Adipocyte (in vitro differentiated cells): ENCODE measurements around the gene ATP2A3.

Experiments
- DNase-seq: peaks from one replicate; pipeline ENCODE4 v3.0.0-alpha.2; 2015; ENCODE audit warnings: low read depth
- H3K27me3 ChIP-seq: replicated peaks from 2 replicates; pipeline ENCODE4 v1.7.0; 2013; ENCODE audit warnings: mild to moderate bottlenecking, low read length, moderate library complexity; ENCODE audit not compliant: control insufficient read depth, insufficient read depth
- H3K36me3 ChIP-seq: 2 replicates; pipeline ENCODE4 v1.7.0; 2013; ENCODE audit warnings: low read length, mild to moderate bottlenecking, moderate library complexity; ENCODE audit not compliant: control insufficient read depth, insufficient read depth, severe bottlenecking
- H3K4me1 ChIP-seq: 2 replicates; pipeline ENCODE4 v1.7.0; 2013; ENCODE audit warnings: mild to moderate bottlenecking, low read length, moderate library complexity; ENCODE audit not compliant: control insufficient read depth, insufficient read depth
- H3K4me3 ChIP-seq: 2 replicates; pipeline ENCODE4 v1.7.0; 2013; ENCODE audit warnings: mild to moderate bottlenecking, low read length, moderate library complexity
- H3K9ac ChIP-seq: 2 replicates; pipeline ENCODE4 v1.7.0; 2013; ENCODE audit warnings: mild to moderate bottlenecking, low read length, moderate library complexity
- H3K9me3 ChIP-seq: 2 replicates; pipeline ENCODE4 v1.7.0; 2013; ENCODE audit warnings: mild to moderate bottlenecking, low read length, moderate library complexity; ENCODE audit not compliant: control insufficient read depth

ATP2A3 gene

DNA sequence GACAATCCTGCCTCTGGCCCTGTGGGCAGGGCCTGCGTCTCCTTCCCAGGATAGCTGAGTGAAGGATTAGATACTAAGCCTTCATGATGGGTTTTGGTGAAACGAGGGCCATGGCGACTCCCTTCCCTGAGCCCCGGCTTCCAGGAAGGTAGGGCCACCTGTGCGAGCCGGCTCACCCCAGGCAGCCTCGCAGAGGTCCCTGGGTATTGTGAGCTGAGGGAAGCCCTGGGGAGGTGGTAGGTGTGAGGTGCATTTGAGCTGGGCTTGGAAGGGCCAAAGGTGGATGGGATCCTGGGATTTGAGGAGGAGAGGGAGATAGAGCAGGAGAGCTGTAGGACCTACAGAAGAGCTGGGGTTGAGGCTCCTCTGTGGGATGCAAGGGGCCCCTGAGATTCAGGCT, 41.5 kb downstream of the ATP2A3 start:
- Histone ChIP-seq H3K36me3 (no peaks in the 10 kb centered on the region), H3K9ac (no peak overlapping the region), H3K4me1 (peaks cover 9% of the 10 kb centered on the region), H3K27me3 (peaks cover 27% of the 10 kb centered on the region), H3K9me3 (no peaks in the 10 kb centered on the region), H3K4me3 (no peak overlapping the region)
- no peak for DNase-seq

DNA sequence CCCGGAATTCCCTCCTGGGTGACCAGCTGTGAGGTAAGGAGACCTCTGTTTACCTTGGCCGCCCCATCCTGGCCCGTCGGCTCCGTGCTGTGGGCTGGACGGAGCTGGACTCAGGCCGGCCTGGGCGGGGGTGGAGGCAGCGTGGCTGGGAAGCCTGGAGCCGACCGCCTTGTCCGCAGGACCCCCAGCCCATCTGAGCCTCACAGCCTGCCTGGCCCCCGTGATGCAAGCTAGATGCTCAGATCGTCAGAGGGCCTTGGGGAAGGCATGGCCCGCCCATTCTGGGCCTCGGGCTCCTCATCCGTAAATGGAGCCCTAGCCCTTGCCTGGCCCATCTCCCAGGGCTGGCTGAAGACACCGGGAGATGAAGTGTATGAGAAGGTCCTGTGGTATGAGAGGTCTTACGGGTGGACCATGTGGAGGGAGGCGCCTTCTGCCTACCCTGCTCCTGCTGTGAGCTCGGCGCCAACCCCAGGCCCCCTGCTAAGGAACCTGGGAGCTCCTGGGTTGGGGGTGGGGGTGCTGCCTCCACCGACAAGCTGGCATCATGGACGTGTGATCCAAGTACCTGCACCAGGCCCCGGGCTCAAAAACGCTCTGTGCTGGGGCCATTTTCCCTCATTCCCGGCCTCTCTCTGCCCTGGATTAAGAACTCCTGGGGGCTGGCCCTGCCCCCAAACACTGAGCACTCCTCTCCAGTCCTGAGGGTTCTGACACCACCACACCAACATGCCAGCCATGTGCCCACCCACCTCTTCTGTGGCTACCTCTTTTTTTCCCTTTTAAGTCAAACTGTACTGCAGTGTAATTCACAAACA, 42.5 kb downstream of the ATP2A3 start:
- DNase-seq, result no peak
- Histone ChIP-seq H3K4me3 (no peak overlapping the region), H3K9ac (no peak overlapping the region), H3K9me3 (no peaks in the 10 kb centered on the region), H3K4me1 (peaks cover 5% of the 10 kb centered on the region), H3K36me3 (no peaks in the 10 kb centered on the region), H3K27me3 (peaks cover 23% of the 10 kb centered on the region)

DNA sequence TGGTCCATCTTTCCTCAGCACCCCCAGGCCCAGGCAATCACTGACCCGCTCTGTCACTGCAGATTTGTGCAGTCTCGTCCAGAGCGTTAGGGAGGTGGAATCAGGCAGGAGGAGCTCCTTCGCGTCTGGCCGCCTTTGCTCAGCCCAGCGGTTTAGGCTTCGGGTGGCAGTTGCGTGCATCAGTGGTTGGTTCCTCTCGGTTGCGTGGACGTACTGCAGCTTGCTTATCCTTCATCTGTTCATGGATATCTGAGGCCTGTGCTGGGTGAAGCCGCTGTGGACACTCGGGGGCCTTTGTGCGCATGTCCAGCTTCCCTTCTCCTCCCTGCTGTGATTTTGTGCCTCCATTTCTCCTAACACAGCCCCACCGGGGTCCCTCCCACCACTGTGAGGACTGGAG, 43.2 kb downstream of the ATP2A3 start:
- no peak for DNase-seq
- peaks cover 5% of the 10 kb centered on the region for H3K4me1 ChIP-seq
- H3K9me3 ChIP-seq, result no peaks in the 10 kb centered on the region
- H3K36me3 ChIP-seq, result no peaks in the 10 kb centered on the region
- no peak overlapping the region for H3K9ac ChIP-seq
- H3K27me3 ChIP-seq, result peaks cover 23% of the 10 kb centered on the region
- H3K4me3 ChIP-seq, result no peak overlapping the region

DNA sequence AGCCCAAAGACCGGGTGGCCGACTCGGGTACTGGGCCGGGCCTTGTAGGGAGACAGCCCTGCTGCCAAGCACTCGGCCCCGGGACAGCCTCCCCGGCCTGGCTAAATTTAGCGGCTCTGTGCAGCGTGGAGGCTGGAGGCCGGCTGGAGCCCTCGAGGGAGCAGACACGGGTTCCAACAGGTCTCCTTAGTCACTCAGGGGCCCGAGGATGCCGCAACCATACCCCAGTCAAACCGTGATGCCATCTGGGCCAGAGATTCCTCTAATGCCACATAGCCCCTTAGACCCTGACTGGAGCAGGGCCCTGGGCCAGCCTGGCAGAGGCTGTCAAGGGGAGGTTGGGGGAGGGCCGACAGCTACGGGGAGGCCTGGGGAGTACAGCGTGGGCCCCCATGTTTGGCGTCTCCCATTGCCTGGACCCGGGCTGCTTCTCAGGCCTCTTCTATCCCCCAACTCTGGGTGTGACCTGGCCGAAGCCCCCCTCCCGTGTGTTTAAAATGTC, 45.1 kb downstream of the ATP2A3 start:
- no peak overlapping the region for H3K9ac ChIP-seq
- no peaks in the 10 kb centered on the region for H3K36me3 ChIP-seq
- no peaks in the 10 kb centered on the region for H3K4me1 ChIP-seq
- H3K4me3 ChIP-seq, result no peak overlapping the region
- peaks cover 20% of the 10 kb centered on the region for H3K27me3 ChIP-seq
- H3K9me3 ChIP-seq, result no peaks in the 10 kb centered on the region
- no peak for DNase-seq

DNA sequence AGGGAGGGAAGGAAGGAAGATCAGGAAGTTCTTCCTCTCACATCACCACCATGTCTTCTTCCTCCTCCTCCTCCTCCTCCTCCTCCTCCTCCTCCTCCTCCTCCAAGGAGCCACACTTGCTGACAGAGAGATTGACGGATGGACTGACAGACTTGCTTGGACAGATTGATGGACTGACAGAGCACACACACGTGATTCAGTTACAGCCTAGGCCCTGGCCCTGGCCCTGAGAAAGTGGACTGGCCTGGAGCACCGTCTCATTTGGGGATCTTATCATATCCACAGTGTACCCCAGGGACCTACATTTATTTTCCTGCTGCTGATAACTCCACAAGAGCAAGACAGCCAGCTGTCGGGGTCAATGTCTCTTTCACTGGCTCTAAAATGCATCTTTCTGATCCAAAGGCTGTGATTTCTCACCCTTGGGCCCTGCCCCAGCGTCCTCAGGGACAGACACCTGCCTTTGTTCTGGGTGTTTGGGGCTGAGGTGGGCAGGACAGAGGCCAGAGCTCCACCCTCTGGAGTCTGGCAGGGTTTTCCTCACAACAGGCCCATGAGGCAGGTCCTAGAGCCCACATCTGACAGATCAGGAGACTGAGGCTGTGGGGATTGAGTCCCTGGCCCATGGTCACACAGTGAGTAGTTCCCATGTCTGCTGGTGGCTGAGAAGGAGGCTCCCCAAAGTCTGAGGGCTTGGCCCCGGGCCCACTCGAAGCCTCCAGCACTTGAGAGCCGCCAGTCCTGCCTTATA, 45.7 kb downstream of the ATP2A3 start:
- H3K9ac ChIP-seq, result no peak overlapping the region
- peaks cover 16% of the 10 kb centered on the region for H3K27me3 ChIP-seq
- no peaks in the 10 kb centered on the region for H3K36me3 ChIP-seq
- DNase-seq, result no peak
- H3K4me1 ChIP-seq, result no peaks in the 10 kb centered on the region
- no peak overlapping the region for H3K4me3 ChIP-seq
- no peaks in the 10 kb centered on the region for H3K9me3 ChIP-seq

DNA sequence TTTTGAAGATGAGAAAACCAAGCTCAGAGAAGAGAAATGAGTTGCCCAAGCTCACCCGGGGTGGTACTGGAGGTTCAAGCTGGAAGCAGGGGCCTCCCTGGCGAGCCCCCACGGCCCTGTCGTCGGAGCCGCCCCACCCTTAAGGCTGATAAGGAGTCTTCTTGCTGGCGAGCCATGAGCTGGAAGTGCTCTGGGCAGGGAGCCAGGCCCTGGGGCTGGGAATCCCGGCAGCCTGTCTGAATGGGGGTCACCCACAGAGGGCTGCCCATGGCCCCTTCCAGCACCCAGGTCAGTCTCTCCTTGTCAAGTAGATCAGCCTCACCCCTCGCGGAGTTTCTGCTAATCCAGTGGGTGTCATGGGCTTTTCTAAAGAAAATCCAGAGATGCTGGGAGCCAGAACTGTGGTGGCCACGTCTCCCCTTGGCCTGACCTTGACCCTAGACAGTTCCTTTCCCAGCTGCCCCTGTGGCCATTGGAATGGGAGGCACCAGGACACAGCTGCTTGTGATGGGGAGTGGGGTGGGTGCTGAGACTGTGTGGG, 46.8 kb downstream of the ATP2A3 start:
- H3K36me3 ChIP-seq, result no peaks in the 10 kb centered on the region
- H3K9ac ChIP-seq, result no peak overlapping the region
- DNase-seq, result no peak
- no peaks in the 10 kb centered on the region for H3K9me3 ChIP-seq
- no peaks in the 10 kb centered on the region for H3K4me1 ChIP-seq
- no peak overlapping the region for H3K4me3 ChIP-seq
- H3K27me3 ChIP-seq, result peaks cover 6% of the 10 kb centered on the region

DNA sequence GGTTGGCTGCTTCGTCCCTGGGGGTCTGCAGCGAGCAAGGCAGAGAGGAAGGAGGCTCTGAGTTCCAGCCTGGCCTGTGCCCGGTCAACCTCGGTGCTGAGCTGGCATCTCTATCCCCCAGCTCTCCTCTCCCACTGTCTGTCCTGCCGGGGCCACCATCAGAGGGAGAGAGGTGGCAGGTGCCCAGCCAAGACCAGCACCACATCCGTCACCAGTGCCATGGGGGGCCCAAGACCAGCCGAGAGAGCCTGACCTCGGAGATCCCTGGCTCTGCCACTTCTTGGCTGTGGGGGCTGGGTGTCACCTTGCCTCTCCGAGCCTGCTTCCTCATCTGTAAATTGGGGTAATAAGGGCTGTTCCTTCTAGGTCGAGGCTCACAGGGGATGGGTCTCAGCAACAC, 47.4 kb downstream of the ATP2A3 start:
- no peak for DNase-seq
- H3K27me3 ChIP-seq, result peaks cover 8% of the 10 kb centered on the region
- H3K4me1 ChIP-seq, result no peaks in the 10 kb centered on the region
- no peaks in the 10 kb centered on the region for H3K9me3 ChIP-seq
- no peak overlapping the region for H3K4me3 ChIP-seq
- H3K9ac ChIP-seq, result no peak overlapping the region
- no peaks in the 10 kb centered on the region for H3K36me3 ChIP-seq

DNA sequence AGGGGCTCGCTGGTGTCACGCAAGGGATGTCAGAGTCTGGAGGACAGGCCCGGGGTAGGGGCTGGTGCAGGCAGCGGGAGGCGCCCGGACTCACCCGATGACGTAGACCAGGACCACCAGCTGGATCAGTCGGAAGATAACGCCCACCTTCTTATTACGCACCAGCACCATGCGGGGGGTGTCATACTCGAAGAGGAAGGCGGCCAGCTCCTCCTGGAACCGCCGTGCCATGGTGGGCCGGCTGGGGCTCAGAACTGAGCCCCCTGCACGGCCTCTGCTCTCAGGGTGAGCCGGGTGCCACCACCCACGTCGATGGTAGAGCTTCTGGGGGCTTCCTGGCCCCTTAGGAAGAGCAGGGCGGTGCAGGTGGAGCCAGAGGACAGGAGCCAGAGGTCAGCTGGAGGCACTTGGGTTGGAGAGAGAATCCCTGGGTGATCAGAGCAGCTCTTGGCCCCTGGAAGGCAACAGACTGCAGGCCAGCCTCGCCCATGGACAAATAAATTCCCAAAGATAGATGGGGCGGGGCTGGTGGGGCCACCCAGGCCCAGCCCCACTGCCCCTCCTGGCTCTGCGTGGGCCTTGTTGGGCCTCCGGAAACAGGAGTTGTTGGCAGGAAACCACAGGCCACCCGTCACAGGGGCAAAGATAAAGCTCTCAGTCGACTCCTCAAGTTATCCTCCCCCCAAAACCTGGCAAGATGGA, 48.1 kb downstream of the ATP2A3 start, which contains the start of gene P2RX1:
Gene P2RX1, minus strand, starts transcription at position 471 of the 702 bp plus-strand sequence. Its CDS starts 240 bp downstream, at position 231.
- DNase-seq, result no peak
- Histone ChIP-seq H3K36me3 (no peaks in the 10 kb centered on the region), H3K9ac (no peak within 1 kb of the TSS), H3K4me1 (no peaks in the 10 kb centered on the region), H3K27me3 (peaks cover 9% of the 10 kb centered on the region), H3K4me3 (no peak within 1 kb of the TSS), H3K9me3 (no peaks in the 10 kb centered on the region)

DNA sequence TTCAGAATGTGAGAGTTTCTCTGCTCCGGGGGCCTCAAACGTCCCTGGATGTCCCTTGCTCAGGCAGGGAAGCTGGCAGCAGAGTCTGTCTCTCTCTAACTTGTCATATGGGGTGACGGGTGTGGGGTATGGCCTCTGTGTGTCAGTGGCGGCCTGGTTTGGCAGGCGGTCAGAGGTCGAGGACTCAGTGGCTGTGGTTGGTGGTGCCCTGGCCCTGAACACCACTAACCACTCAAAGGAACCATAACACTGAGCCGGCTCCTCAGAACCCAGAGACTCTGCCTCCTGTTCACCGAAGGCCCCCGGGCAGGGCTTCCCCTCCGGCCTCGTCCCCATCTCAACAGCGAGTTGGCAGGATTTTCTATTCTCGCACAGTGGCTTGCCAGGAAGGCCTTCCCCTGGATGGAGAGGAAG, 48.6 kb downstream of the ATP2A3 start:
- Histone ChIP-seq H3K4me3 (no peak overlapping the region), H3K27me3 (peaks cover 9% of the 10 kb centered on the region), H3K9me3 (no peaks in the 10 kb centered on the region), H3K4me1 (no peaks in the 10 kb centered on the region), H3K9ac (no peak overlapping the region), H3K36me3 (no peaks in the 10 kb centered on the region)
- no peak for DNase-seq

DNA sequence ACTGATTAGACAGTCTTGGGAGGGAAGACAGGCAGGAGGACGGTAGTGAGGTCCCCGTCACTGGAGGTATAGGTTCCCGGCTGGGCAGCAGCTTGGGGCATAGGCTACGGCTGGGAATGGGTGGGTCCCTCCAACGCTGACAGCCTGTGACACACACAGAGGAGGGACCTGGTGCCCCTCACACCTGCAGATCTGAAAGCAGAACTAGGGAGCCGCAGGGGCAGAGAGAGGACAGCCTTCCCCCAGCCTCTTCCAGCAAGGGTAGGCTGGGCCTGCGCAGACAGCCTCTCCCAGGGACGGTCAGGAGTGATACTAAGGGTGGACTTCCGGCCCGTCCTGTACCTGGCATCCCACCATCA, 49.9 kb downstream of the ATP2A3 start:
- Histone ChIP-seq H3K4me3 (no peak overlapping the region), H3K9ac (no peak overlapping the region), H3K27me3 (peaks cover 9% of the 10 kb centered on the region), H3K36me3 (no peaks in the 10 kb centered on the region), H3K4me1 (no peaks in the 10 kb centered on the region), H3K9me3 (no peaks in the 10 kb centered on the region)
- DNase-seq, result no peak
